Liver (tissue), 9 donors: ENCODE measurements around the gene CHD5. TPM values are rescaled to one million over a fixed set of nuclear protein-coding genes. Genes with fewer than 3 reads are reported as not detected.

Source experiments
- DNase-seq: peaks from one replicate; pipeline ENCODE4 v3.0.0-alpha.2; 2017; ENCODE audit warnings: low spot score
- H3K27ac ChIP-seq, 2 donors: one replicate each; pipeline ENCODE4 v1.7.0; 2013; ENCODE audit warnings: inconsistent platforms in 2 of 2, low read length in 2 of 2, control low read depth in 1 of 2, low read depth in 1 of 2, mild to moderate bottlenecking in 1 of 2
- H3K27me3 ChIP-seq, 4 donors: one replicate each; pipeline versions ENCODE4 v1.6.1 to v1.7.0; 2013; ENCODE audit warnings: low read length in 3 of 4, inconsistent platforms in 1 of 4, mild to moderate bottlenecking in 1 of 4, moderate library complexity in 1 of 4; ENCODE audit not compliant: control insufficient read depth in 4 of 4, insufficient read depth in 4 of 4
- H3K36me3 ChIP-seq, 4 donors: one replicate each; pipeline versions ENCODE4 v1.6.1 to v1.7.0; 2013; ENCODE audit warnings: low read length in 3 of 4, mild to moderate bottlenecking in 3 of 4, low read depth in 1 of 4, moderate library complexity in 1 of 4; ENCODE audit not compliant: control insufficient read depth in 4 of 4, insufficient read depth in 3 of 4
- H3K4me1 ChIP-seq, 4 donors: one replicate each; pipeline versions ENCODE4 v1.6.1 to v1.7.0; 2013; ENCODE audit warnings: low read length in 3 of 4, mild to moderate bottlenecking in 3 of 4, moderate library complexity in 1 of 4; ENCODE audit not compliant: control insufficient read depth in 4 of 4, insufficient read depth in 4 of 4
- H3K4me3 ChIP-seq, 3 donors: one replicate each; pipeline versions ENCODE4 v1.6.1 to v1.7.0; 2013; ENCODE audit warnings: low read length in 3 of 3, control low read depth in 1 of 3, low read depth in 1 of 3, mild to moderate bottlenecking in 1 of 3
- H3K9ac ChIP-seq, 2 donors: one replicate each; pipeline ENCODE4 v1.7.0; 2013; ENCODE audit warnings: low read length in 2 of 2, mild to moderate bottlenecking in 2 of 2, moderate library complexity in 2 of 2, control low read depth in 1 of 2, low read depth in 1 of 2
- H3K9me3 ChIP-seq, 4 donors: one replicate each; pipeline versions ENCODE4 v1.6.1 to v1.7.0; 2013; ENCODE audit warnings: low read length in 3 of 4; ENCODE audit not compliant: control insufficient read depth in 4 of 4
- ATF3 ChIP-seq: IDR thresholded peaks from 2 replicates; pipeline ENCODE4 v1.6.1; 2016; ENCODE audit warnings: antibody characterized with exemption
- CTCF ChIP-seq: fragments of 150-350 bp; IDR thresholded peaks from 2 replicates; pipeline ENCODE4 v1.5.1; 2017; ENCODE audit warnings: improper control_type of control experiment, low read depth, low read length; ENCODE audit not compliant: missing input control
- EGR1 ChIP-seq, 2 donors: IDR thresholded peaks; 2 replicates each; pipeline ENCODE4 v1.6.1; 2016 to 2018; ENCODE audit warnings: antibody characterized with exemption in 2 of 2, low read depth in 2 of 2
- FOXA1 ChIP-seq: IDR thresholded peaks from 2 replicates; pipeline ENCODE4 v1.6.1; 2016; ENCODE audit warnings: antibody characterized with exemption
- FOXA2 ChIP-seq: IDR thresholded peaks from 2 replicates; pipeline ENCODE4 v1.6.1; 2016; ENCODE audit warnings: antibody characterized with exemption
- GABPA ChIP-seq, 2 donors: IDR thresholded peaks in 1 of 2; conservative IDR thresholded peaks in 1 of 2; 2 replicates each; pipeline ENCODE4 v1.6.1; 2016; ENCODE audit warnings: antibody characterized with exemption in 2 of 2, mild to moderate bottlenecking in 1 of 2, moderate library complexity in 1 of 2
- HNF4A ChIP-seq, 2 donors: conservative IDR thresholded peaks; 2 replicates each; pipeline ENCODE4 v1.6.1; 2016; ENCODE audit warnings: antibody characterized with exemption in 2 of 2, mild to moderate bottlenecking in 2 of 2
- HNF4G ChIP-seq: IDR thresholded peaks from 2 replicates; pipeline ENCODE4 v1.6.1; 2016; ENCODE audit warnings: antibody characterized with exemption
- JUND ChIP-seq, 2 donors: IDR thresholded peaks; 2 replicates each; pipeline ENCODE4 v1.6.1; 2016; ENCODE audit warnings: antibody characterized with exemption in 2 of 2
- NR2F2 ChIP-seq: IDR thresholded peaks from 2 replicates; pipeline ENCODE4 v1.6.1; 2016; ENCODE audit warnings: antibody characterized with exemption
- REST ChIP-seq: IDR thresholded peaks from 2 replicates; pipeline ENCODE4 v1.6.1; 2016; ENCODE audit warnings: antibody characterized with exemption, mild to moderate bottlenecking
- RXRA ChIP-seq, 2 donors: IDR thresholded peaks; 2 replicates each; pipeline ENCODE4 v1.6.1; 2017 to 2018; ENCODE audit warnings: antibody characterized with exemption in 2 of 2, mild to moderate bottlenecking in 1 of 2
- SP1 ChIP-seq: IDR thresholded peaks from 2 replicates; pipeline ENCODE4 v1.6.1; 2018; ENCODE audit warnings: antibody characterized with exemption, mild to moderate bottlenecking
- TAF1 ChIP-seq: conservative IDR thresholded peaks from 2 replicates; pipeline ENCODE4 v1.6.1; 2016; ENCODE audit warnings: antibody characterized with exemption, mild to moderate bottlenecking
- YY1 ChIP-seq: IDR thresholded peaks from 2 replicates; pipeline ENCODE4 v1.6.1; 2016; ENCODE audit warnings: antibody characterized with exemption, mild to moderate bottlenecking
- ZBTB33 ChIP-seq: IDR thresholded peaks from 2 replicates; pipeline ENCODE4 v1.6.1; 2016; ENCODE audit warnings: antibody characterized with exemption
- WGBS: extraction: QIAGEN DNeasy Blood & Tissue Kit; methylation state at CpG from one replicate; pipeline ENCODE4 v1.1.7; 2013; 5-methylcytosine and 5-hydroxymethylcytosine counted together
- polyA plus RNA-seq, 2 donors: library from polyadenylated mRNA; stranded (reverse) in 1 of 2; unstranded in 1 of 2; fragments of 200-250 nt in 1 of 2; fragments of >200 nt in 1 of 2; fragmentation: Nextera tagmentation in 1 of 2; extraction: Ambion mirVana in 1 of 2; gene quantifications; one replicate each; pipeline versions ENCODE4 v1.2.1 to v1.2.3, GENCODE V29; 2013 to 2015
- total RNA-seq, 2 donors: library from RNA; depleted of rRNA; stranded (reverse); fragments of >200 nt; gene quantifications; one replicate each; pipeline ENCODE4 v1.2.3, GENCODE V29; 2014
- donor health status: healthy.
- donor health status: healthy.
- donor health status: healthy.
- donor health status: healthy.
- donor health status: healthy.

Gene CHD5
- total and polyA plus RNA-seq, 4 donors = under 0.01 to 0.08 TPM; not detected in 2

DNA sequence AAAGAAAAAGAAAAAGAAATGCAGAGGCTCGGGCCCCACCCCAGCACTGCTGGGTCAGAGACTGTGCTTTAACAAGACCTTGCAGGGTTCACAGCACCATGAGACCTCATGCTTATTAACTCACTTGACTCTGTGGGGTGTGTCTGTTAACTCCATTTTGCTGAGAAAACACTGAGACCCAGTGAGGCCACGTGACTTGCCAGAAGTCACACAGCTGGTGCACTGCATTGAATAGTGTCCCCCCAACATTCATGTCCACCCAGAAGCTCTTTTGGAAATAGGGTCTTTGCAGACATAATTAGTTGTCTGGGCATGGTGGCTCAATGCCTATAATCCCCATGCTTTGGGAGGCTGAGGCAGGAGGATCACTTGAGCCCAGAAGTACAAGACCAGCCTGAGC, 39.7 kb downstream of the CHD5 start:
- TF ChIP-seq GABPA (IDR thresholded peaks at IDR 0.05 in 1 of 2, conservative IDR thresholded peaks at IDR 0.05 in 1 of 2) = no peak
- TF ChIP-seq ATF3 = no peak
- no peak for TF ChIP-seq FOXA2
- TF ChIP-seq REST = no peak
- TF ChIP-seq TAF1 = no peak
- no peak for TF ChIP-seq RXRA (IDR thresholded peaks at IDR 0.05)
- TF ChIP-seq CTCF = no peak
- no peak for TF ChIP-seq FOXA1
- no peak for TF ChIP-seq EGR1 (IDR thresholded peaks at IDR 0.05; ENCODE audit: low read depth in 2 of 2)
- TF ChIP-seq HNF4A (conservative IDR thresholded peaks at IDR 0.05) = no peak
- no peak for TF ChIP-seq JUND (IDR thresholded peaks at IDR 0.05)
- TF ChIP-seq HNF4G = no peak
- TF ChIP-seq NR2F2 = no peak
- TF ChIP-seq YY1 = no peak
- TF ChIP-seq SP1 = no peak
- no peak for TF ChIP-seq ZBTB33
- Histone ChIP-seq H3K9ac (no peak overlapping the region), H3K27ac (no peak overlapping the region), H3K36me3 (no peaks in the 10 kb centered on the region), H3K4me1 (no peaks in the 10 kb centered on the region), H3K9me3 (no peaks in the 10 kb centered on the region), H3K4me3 (no peak overlapping the region), H3K27me3 (no peaks in the 10 kb centered on the region)
- no peak for DNase-seq
- WGBS = 85% methylated on average over 2 of the region's 2 CpGs

- no peak for TF ChIP-seq RXRA (IDR thresholded peaks at IDR 0.05)
- TF ChIP-seq FOXA2 = no peak
- TF ChIP-seq CTCF = no peak
- no peak for DNase-seq
- no peaks in the 10 kb centered on the region for H3K4me1 ChIP-seq
- no peak overlapping the region for H3K27ac ChIP-seq
- H3K27me3 ChIP-seq = peaks cover 0 to 3% (median 0%) of the 10 kb centered on the region in 4 donors
- H3K9me3 ChIP-seq = no peaks in the 10 kb centered on the region
- no peak overlapping the region for H3K9ac ChIP-seq
- 70% methylated on average over 5 of the region's 5 CpGs for WGBS
- no peaks in the 10 kb centered on the region for H3K36me3 ChIP-seq
- no peak overlapping the region for H3K4me3 ChIP-seq
These were observed 42.4 kb downstream of the CHD5 start for GRCh38 chr1:6137758-6138157.
